ENCODE data around the gene STUM.

STUM gene

GRCh38 chr1:226604560-226605317 lies 56.2 kb downstream of the STUM start:
- Histone ChIP-seq H3F3A (ENCODE audit: insufficient read depth, low read length) (no peaks in the 10 kb centered on the region), H3K4me2 (ENCODE audit: low read depth, low read length) (no peak overlapping the region), H3K4me3 (ENCODE audit: low read length) (no peak overlapping the region), H2AFZ (ENCODE audit: low read length) (no peak overlapping the region), H3K27ac (ENCODE audit: low read length) (no peak overlapping the region), H3K79me2 (ENCODE audit: low read length) (no peaks in the 10 kb centered on the region), H3K9me2 (replicated peaks; ENCODE audit: insufficient read depth, low read length) (no peaks in the 10 kb centered on the region), H3K36me3 (replicated peaks; ENCODE audit: insufficient read depth, low read length) (no peaks in the 10 kb centered on the region), H4K20me1 (ENCODE audit: insufficient read depth, low read length) (no peaks in the 10 kb centered on the region), H3K9me3 (replicated peaks; ENCODE audit: insufficient read depth, low read length) (no peaks in the 10 kb centered on the region), H3K9ac (ENCODE audit: low read length) (no peak overlapping the region), H3K27me3 (replicated peaks; ENCODE audit: insufficient read depth, low read length) (no peaks in the 10 kb centered on the region), H3K4me1 (ENCODE audit: low read length) (peaks cover 7% of the 10 kb centered on the region; the same call in 1 of the 2 replicates)
- DNase-seq = no peak
- no peak for TF ChIP-seq EZH2phosphoT487 (IDR thresholded peaks at IDR 0.05; ENCODE audit: low read length)
- TF ChIP-seq EZH2 (optimal IDR thresholded peaks at IDR 0.05; ENCODE audit: low read depth, low read length) = no peak
- TF ChIP-seq CTCF (IDR thresholded peaks at IDR 0.05; ENCODE audit: low read length) = no peak

GRCh38 chr1:226605318-226605950 lies 56.9 kb downstream of the STUM start:
- no peak overlapping the region for H2AFZ ChIP-seq (ENCODE audit: low read length)
- H3K4me2 ChIP-seq (ENCODE audit: low read depth, low read length) = no peak overlapping the region
- TF ChIP-seq EZH2phosphoT487 (IDR thresholded peaks at IDR 0.05; ENCODE audit: low read length) (no peak), CTCF (IDR thresholded peaks at IDR 0.05; ENCODE audit: low read length) (no peak), EZH2 (optimal IDR thresholded peaks at IDR 0.05; ENCODE audit: low read depth, low read length) (no peak)
- H3K4me3 ChIP-seq (ENCODE audit: low read length) = no peak overlapping the region
- H3K9me2 ChIP-seq (replicated peaks; ENCODE audit: insufficient read depth, low read length) = no peaks in the 10 kb centered on the region
- H3F3A ChIP-seq (ENCODE audit: insufficient read depth, low read length) = no peaks in the 10 kb centered on the region
- no peaks in the 10 kb centered on the region for H3K9me3 ChIP-seq (replicated peaks; ENCODE audit: insufficient read depth, low read length)
- no peak overlapping the region for H3K27ac ChIP-seq (ENCODE audit: low read length)
- peaks cover 11% of the 10 kb centered on the region; the same call in 1 of the 2 replicates for H3K4me1 ChIP-seq (ENCODE audit: low read length)
- no peaks in the 10 kb centered on the region for H3K79me2 ChIP-seq (ENCODE audit: low read length)
- H3K9ac ChIP-seq (ENCODE audit: low read length) = no peak overlapping the region
- H3K27me3 ChIP-seq (replicated peaks; ENCODE audit: insufficient read depth, low read length) = no peaks in the 10 kb centered on the region
- no peaks in the 10 kb centered on the region for H4K20me1 ChIP-seq (ENCODE audit: insufficient read depth, low read length)
- no peaks in the 10 kb centered on the region for H3K36me3 ChIP-seq (replicated peaks; ENCODE audit: insufficient read depth, low read length)
- no peak for DNase-seq

- Histone ChIP-seq H3K4me1 (ENCODE audit: low read length) (peaks cover 11% of the 10 kb centered on the region; the same call in 1 of the 2 replicates), H3K27ac (ENCODE audit: low read length) (no peak overlapping the region), H3K4me3 (ENCODE audit: low read length) (no peak overlapping the region), H3K9me2 (replicated peaks; ENCODE audit: insufficient read depth, low read length) (no peaks in the 10 kb centered on the region), H2AFZ (ENCODE audit: low read length) (no peak overlapping the region), H3K9ac (ENCODE audit: low read length) (no peak overlapping the region), H3K27me3 (replicated peaks; ENCODE audit: insufficient read depth, low read length) (no peaks in the 10 kb centered on the region), H3F3A (ENCODE audit: insufficient read depth, low read length) (no peaks in the 10 kb centered on the region), H3K36me3 (replicated peaks; ENCODE audit: insufficient read depth, low read length) (no peaks in the 10 kb centered on the region), H3K79me2 (ENCODE audit: low read length) (no peaks in the 10 kb centered on the region), H3K9me3 (replicated peaks; ENCODE audit: insufficient read depth, low read length) (no peaks in the 10 kb centered on the region), H4K20me1 (ENCODE audit: insufficient read depth, low read length) (no peaks in the 10 kb centered on the region), H3K4me2 (ENCODE audit: low read depth, low read length) (no peak overlapping the region)
- TF ChIP-seq EZH2 (optimal IDR thresholded peaks at IDR 0.05; ENCODE audit: low read depth, low read length) (no peak), CTCF (IDR thresholded peaks at IDR 0.05; ENCODE audit: low read length) (no peak), EZH2phosphoT487 (IDR thresholded peaks at IDR 0.05; ENCODE audit: low read length) (no peak)
- no peak for DNase-seq
These were observed 58.0 kb downstream of the STUM start for GRCh38 chr1:226606311-226607267.
